ENCODE measurements around the gene MBNL2.

Gene MBNL2

GRCh38 chr13:97235549-97236231 lies 13.6 kb downstream of the MBNL2 start:
- peak; percentile 58 for DNase-seq

- no peak for DNase-seq
Measured at GRCh38 chr13:97237388-97237787, 15.3 kb downstream of the MBNL2 start.

GRCh38 chr13:97238432-97238831 lies 16.3 kb downstream of the MBNL2 start:
- DNase-seq, result no peak

- no peak for DNase-seq
Measured at GRCh38 chr13:97238883-97239282, 16.8 kb downstream of the MBNL2 start.

- DNase-seq, result peak; percentile 74
Measured at GRCh38 chr13:97239306-97239705, 17.2 kb downstream of the MBNL2 start.

GRCh38 chr13:97239943-97240787 lies 18.0 kb downstream of the MBNL2 start:
- no peak for DNase-seq

- DNase-seq, result no peak
Measured at GRCh38 chr13:97240788-97241734, 18.9 kb downstream of the MBNL2 start.

GRCh38 chr13:97241761-97242160 lies 19.6 kb downstream of the MBNL2 start:
- DNase-seq, result no peak

- DNase-seq, result no peak
Measured at GRCh38 chr13:97242755-97243497, 20.8 kb downstream of the MBNL2 start.

GRCh38 chr13:97243915-97244781 lies 22.0 kb downstream of the MBNL2 start:
- no peak for DNase-seq

GRCh38 chr13:97245011-97245410 lies 22.9 kb downstream of the MBNL2 start:
- DNase-seq, result no peak

- DNase-seq, result no peak
Measured at GRCh38 chr13:97246596-97247158, 24.5 kb downstream of the MBNL2 start.

GRCh38 chr13:97248243-97248642 lies 26.1 kb downstream of the MBNL2 start:
- no peak for DNase-seq

- DNase-seq, result no peak
Measured at GRCh38 chr13:97249093-97249795, 27.1 kb downstream of the MBNL2 start.

- DNase-seq, result no peak
Measured at GRCh38 chr13:97249796-97250495, 27.8 kb downstream of the MBNL2 start.

GRCh38 chr13:97250560-97250959 lies 28.4 kb downstream of the MBNL2 start:
- no peak for DNase-seq

GRCh38 chr13:97252735-97253134 lies 30.6 kb downstream of the MBNL2 start:
- DNase-seq, result no peak

GRCh38 chr13:97253581-97254293 lies 31.6 kb downstream of the MBNL2 start:
- no peak for DNase-seq

- DNase-seq, result peak; percentile 74
Measured at GRCh38 chr13:97254816-97255215, 32.7 kb downstream of the MBNL2 start.

All from fibroblast of skin of right quadriceps (primary cell).